Measurements from ENCODE around the gene CBLC.
A peak's percentile ranks its signal among the peaks of the same experiment; 100 is the strongest.

The CBLC gene

DNA sequence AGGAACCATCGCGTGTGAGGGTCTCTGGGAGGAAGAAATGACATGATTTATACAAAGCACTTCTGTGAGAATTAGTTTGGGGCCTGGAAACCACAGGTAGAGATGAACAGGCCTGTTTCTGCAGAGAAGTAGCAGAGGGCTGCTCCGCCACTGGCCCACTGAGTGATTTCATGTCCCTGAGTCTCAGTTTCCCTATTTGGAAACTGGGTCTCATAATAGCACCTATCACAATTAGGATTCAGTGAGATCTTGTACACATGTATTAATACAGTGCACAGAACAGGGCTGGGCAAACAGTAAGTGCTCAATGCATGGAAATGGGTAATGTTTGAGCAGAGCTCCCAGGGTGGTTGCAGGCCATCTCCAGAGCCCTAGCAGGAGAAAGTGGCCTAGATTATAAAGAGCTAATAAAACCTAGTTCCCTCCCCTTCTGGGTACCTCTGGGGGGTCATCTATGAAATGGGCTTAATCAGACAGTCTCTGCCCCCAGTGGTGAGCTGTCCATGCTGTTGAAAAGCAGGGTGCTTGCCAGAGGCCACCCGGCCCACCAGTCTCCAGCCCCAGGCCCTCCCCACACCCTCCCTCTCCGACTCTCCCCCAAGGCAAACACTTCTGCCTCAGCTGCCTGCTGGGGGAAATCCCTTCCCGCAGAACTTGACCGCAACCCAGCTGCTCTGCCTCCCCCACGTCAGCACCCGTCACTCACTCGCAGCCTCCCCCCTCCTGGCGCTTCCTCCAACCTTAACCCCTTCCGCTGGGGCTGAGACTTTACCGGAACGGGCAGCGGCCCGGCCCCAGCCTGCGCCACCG is 24.7 kb upstream of the CBLC start (continued):
- no peak for TF ChIP-seq ZNF426 (tag by site-specific recombination; IDR thresholded peaks at IDR 0.05)
- TF ChIP-seq ZNF785 (tag by site-specific recombination; IDR thresholded peaks at IDR 0.05): no peak
- peak; percentile 89 for TF ChIP-seq EGR2 (tag by site-specific recombination; IDR thresholded peaks at IDR 0.05; ENCODE audit: low read depth)
- peak; percentile 84 for TF ChIP-seq ZXDB (tag by site-specific recombination; IDR thresholded peaks at IDR 0.05)
- no peak for TF ChIP-seq SETDB1 (IDR thresholded peaks at IDR 0.05; ENCODE audit: insufficient read length, low read length)
- TF ChIP-seq, protein P1, sequence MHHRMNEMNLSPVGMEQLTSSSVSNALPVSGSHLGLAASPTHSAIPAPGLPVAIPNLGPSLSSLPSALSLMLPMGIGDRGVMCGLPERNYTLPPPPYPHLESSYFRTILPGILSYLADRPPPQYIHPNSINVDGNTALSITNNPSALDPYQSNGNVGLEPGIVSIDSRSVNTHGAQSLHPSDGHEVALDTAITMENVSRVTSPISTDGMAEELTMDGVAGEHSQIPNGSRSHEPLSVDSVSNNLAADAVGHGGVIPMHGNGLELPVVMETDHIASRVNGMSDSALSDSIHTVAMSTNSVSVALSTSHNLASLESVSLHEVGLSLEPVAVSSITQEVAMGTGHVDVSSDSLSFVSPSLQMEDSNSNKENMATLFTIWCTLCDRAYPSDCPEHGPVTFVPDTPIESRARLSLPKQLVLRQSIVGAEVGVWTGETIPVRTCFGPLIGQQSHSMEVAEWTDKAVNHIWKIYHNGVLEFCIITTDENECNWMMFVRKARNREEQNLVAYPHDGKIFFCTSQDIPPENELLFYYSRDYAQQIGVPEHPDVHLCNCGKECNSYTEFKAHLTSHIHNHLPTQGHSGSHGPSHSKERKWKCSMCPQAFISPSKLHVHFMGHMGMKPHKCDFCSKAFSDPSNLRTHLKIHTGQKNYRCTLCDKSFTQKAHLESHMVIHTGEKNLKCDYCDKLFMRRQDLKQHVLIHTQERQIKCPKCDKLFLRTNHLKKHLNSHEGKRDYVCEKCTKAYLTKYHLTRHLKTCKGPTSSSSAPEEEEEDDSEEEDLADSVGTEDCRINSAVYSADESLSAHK (tag by site-specific recombination; IDR thresholded peaks at IDR 0.05): peak; percentile 55; the same call in 1 of the 2 replicates
- no peak for TF ChIP-seq ZNF350 (tag by site-specific recombination; IDR thresholded peaks at IDR 0.05)
- TF ChIP-seq ZNF529 (tag by site-specific recombination; IDR thresholded peaks at IDR 0.05; ENCODE audit: insufficient replicate concordance): no peak
- TF ChIP-seq YY1 (tag by site-specific recombination; IDR thresholded peaks at IDR 0.05): no peak
- TF ChIP-seq, protein P2, sequence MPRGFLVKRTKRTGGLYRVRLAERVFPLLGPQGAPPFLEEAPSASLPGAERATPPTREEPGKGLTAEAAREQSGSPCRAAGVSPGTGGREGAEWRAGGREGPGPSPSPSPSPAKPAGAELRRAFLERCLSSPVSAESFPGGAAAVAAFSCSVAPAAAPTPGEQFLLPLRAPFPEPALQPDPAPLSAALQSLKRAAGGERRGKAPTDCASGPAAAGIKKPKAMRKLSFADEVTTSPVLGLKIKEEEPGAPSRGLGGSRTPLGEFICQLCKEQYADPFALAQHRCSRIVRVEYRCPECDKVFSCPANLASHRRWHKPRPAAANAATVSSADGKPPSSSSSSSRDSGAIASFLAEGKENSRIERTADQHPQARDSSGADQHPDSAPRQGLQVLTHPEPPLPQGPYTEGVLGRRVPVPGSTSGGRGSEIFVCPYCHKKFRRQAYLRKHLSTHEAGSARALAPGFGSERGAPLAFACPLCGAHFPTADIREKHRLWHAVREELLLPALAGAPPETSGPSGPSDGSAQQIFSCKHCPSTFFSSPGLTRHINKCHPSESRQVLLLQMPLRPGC (tag by site-specific recombination; IDR thresholded peaks at IDR 0.05): no peak
- no peak for TF ChIP-seq ZNF19 (tag by site-specific recombination; IDR thresholded peaks at IDR 0.05; ENCODE audit: low read depth)
- TF ChIP-seq SCRT2 (tag by site-specific recombination; IDR thresholded peaks at IDR 0.05): no peak
- TF ChIP-seq, protein P3, sequence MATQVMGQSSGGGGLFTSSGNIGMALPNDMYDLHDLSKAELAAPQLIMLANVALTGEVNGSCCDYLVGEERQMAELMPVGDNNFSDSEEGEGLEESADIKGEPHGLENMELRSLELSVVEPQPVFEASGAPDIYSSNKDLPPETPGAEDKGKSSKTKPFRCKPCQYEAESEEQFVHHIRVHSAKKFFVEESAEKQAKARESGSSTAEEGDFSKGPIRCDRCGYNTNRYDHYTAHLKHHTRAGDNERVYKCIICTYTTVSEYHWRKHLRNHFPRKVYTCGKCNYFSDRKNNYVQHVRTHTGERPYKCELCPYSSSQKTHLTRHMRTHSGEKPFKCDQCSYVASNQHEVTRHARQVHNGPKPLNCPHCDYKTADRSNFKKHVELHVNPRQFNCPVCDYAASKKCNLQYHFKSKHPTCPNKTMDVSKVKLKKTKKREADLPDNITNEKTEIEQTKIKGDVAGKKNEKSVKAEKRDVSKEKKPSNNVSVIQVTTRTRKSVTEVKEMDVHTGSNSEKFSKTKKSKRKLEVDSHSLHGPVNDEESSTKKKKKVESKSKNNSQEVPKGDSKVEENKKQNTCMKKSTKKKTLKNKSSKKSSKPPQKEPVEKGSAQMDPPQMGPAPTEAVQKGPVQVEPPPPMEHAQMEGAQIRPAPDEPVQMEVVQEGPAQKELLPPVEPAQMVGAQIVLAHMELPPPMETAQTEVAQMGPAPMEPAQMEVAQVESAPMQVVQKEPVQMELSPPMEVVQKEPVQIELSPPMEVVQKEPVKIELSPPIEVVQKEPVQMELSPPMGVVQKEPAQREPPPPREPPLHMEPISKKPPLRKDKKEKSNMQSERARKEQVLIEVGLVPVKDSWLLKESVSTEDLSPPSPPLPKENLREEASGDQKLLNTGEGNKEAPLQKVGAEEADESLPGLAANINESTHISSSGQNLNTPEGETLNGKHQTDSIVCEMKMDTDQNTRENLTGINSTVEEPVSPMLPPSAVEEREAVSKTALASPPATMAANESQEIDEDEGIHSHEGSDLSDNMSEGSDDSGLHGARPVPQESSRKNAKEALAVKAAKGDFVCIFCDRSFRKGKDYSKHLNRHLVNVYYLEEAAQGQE (tag by site-specific recombination; IDR thresholded peaks at IDR 0.05): no peak
- no peak for TF ChIP-seq ZNF677 (tag by site-specific recombination; IDR thresholded peaks at IDR 0.05)
- TF ChIP-seq ZBTB1 (tag by site-specific recombination; IDR thresholded peaks at IDR 0.05): peak; percentile 82; the same call in 1 of the 2 replicates
- peak; percentile 98 for TF ChIP-seq GLIS1 (tag by site-specific recombination; IDR thresholded peaks at IDR 0.05)
- TF ChIP-seq, protein P4, sequence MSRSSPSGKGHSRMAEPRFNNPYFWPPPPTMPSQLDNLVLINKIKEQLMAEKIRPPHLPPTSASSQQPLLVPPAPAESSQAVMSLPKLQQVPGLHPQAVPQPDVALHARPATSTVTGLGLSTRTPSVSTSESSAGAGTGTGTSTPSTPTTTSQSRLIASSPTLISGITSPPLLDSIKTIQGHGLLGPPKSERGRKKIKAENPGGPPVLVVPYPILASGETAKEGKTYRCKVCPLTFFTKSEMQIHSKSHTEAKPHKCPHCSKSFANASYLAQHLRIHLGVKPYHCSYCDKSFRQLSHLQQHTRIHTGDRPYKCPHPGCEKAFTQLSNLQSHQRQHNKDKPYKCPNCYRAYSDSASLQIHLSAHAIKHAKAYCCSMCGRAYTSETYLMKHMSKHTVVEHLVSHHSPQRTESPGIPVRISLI (tag by site-specific recombination; IDR thresholded peaks at IDR 0.05): no peak
- no peak; the same call in 1 of the 2 replicates for TF ChIP-seq ZNF660 (tag by site-specific recombination; IDR thresholded peaks at IDR 0.05)
- no peak for TF ChIP-seq HOXD13 (CRISPR knock-in tag; IDR thresholded peaks at IDR 0.05; ENCODE audit: borderline replicate concordance)
- TF ChIP-seq, protein P5, sequence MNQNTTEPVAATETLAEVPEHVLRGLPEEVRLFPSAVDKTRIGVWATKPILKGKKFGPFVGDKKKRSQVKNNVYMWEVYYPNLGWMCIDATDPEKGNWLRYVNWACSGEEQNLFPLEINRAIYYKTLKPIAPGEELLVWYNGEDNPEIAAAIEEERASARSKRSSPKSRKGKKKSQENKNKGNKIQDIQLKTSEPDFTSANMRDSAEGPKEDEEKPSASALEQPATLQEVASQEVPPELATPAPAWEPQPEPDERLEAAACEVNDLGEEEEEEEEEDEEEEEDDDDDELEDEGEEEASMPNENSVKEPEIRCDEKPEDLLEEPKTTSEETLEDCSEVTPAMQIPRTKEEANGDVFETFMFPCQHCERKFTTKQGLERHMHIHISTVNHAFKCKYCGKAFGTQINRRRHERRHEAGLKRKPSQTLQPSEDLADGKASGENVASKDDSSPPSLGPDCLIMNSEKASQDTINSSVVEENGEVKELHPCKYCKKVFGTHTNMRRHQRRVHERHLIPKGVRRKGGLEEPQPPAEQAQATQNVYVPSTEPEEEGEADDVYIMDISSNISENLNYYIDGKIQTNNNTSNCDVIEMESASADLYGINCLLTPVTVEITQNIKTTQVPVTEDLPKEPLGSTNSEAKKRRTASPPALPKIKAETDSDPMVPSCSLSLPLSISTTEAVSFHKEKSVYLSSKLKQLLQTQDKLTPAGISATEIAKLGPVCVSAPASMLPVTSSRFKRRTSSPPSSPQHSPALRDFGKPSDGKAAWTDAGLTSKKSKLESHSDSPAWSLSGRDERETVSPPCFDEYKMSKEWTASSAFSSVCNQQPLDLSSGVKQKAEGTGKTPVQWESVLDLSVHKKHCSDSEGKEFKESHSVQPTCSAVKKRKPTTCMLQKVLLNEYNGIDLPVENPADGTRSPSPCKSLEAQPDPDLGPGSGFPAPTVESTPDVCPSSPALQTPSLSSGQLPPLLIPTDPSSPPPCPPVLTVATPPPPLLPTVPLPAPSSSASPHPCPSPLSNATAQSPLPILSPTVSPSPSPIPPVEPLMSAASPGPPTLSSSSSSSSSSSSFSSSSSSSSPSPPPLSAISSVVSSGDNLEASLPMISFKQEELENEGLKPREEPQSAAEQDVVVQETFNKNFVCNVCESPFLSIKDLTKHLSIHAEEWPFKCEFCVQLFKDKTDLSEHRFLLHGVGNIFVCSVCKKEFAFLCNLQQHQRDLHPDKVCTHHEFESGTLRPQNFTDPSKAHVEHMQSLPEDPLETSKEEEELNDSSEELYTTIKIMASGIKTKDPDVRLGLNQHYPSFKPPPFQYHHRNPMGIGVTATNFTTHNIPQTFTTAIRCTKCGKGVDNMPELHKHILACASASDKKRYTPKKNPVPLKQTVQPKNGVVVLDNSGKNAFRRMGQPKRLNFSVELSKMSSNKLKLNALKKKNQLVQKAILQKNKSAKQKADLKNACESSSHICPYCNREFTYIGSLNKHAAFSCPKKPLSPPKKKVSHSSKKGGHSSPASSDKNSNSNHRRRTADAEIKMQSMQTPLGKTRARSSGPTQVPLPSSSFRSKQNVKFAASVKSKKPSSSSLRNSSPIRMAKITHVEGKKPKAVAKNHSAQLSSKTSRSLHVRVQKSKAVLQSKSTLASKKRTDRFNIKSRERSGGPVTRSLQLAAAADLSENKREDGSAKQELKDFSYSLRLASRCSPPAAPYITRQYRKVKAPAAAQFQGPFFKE (tag by site-specific recombination; IDR thresholded peaks at IDR 0.05; ENCODE audit: borderline replicate concordance): no peak
- TF ChIP-seq, protein P6, sequence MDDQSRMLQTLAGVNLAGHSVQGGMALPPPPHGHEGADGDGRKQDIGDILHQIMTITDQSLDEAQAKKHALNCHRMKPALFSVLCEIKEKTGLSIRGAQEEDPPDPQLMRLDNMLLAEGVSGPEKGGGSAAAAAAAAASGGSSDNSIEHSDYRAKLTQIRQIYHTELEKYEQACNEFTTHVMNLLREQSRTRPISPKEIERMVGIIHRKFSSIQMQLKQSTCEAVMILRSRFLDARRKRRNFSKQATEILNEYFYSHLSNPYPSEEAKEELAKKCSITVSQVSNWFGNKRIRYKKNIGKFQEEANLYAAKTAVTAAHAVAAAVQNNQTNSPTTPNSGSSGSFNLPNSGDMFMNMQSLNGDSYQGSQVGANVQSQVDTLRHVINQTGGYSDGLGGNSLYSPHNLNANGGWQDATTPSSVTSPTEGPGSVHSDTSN (CRISPR knock-in tag; IDR thresholded peaks at IDR 0.05): no peak
